ENCODE results near the gene PAPSS2.
A peak's percentile ranks its signal among the peaks of the same experiment; 100 is the strongest.

Gene PAPSS2

GRCh38 chr10:87658858-87659555 is 671 bp upstream of the PAPSS2 start:
- H3K36me3 ChIP-seq (ENCODE audit: control insufficient read depth, insufficient read depth, low read length) = no peaks in the 10 kb centered on the region
- H3K9ac ChIP-seq = no peak overlapping the region
- H3K9me3 ChIP-seq (ENCODE audit: control insufficient read depth, low read length) = no peaks in the 10 kb centered on the region
- H3K4me2 ChIP-seq (ENCODE audit: low read length) = no peak overlapping the region
- H3K79me2 ChIP-seq = no peaks in the 10 kb centered on the region
- peak overlapping the region; percentile 92 for H2AFZ ChIP-seq
- TF ChIP-seq CTCF (IDR thresholded peaks at IDR 0.05) = no peak
- no peak overlapping the region for H3K4me3 ChIP-seq (ENCODE audit: low read depth, low read length)
- no peak overlapping the region for H3K27ac ChIP-seq
- H3K4me1 ChIP-seq = no peaks in the 10 kb centered on the region
- H3K27me3 ChIP-seq (ENCODE audit: control insufficient read depth, insufficient read depth, low read length) = no peaks in the 10 kb centered on the region

GRCh38 chr10:87660484-87661133 is 931 bp downstream of the PAPSS2 start:
- Histone ChIP-seq H3K9ac (no peak overlapping the region), H3K27ac (no peak overlapping the region), H3K36me3 (ENCODE audit: control insufficient read depth, insufficient read depth, low read length) (no peaks in the 10 kb centered on the region), H2AFZ (peak overlapping the region; percentile 92), H3K27me3 (ENCODE audit: control insufficient read depth, insufficient read depth, low read length) (no peaks in the 10 kb centered on the region), H3K79me2 (no peaks in the 10 kb centered on the region), H3K4me3 (ENCODE audit: low read depth, low read length) (peak overlapping the region; percentile 60), H3K4me1 (no peaks in the 10 kb centered on the region), H3K4me2 (ENCODE audit: low read length) (peak overlapping the region; percentile 88), H3K9me3 (ENCODE audit: control insufficient read depth, low read length) (no peaks in the 10 kb centered on the region)
- no peak for TF ChIP-seq CTCF (IDR thresholded peaks at IDR 0.05)

- H3K9me3 ChIP-seq (ENCODE audit: control insufficient read depth, low read length) = no peaks in the 10 kb centered on the region
- H3K36me3 ChIP-seq (ENCODE audit: control insufficient read depth, insufficient read depth, low read length) = no peaks in the 10 kb centered on the region
- H2AFZ ChIP-seq = no peak overlapping the region
- H3K4me2 ChIP-seq (ENCODE audit: low read length) = no peak overlapping the region
- no peaks in the 10 kb centered on the region for H3K27me3 ChIP-seq (ENCODE audit: control insufficient read depth, insufficient read depth, low read length)
- no peaks in the 10 kb centered on the region for H3K79me2 ChIP-seq
- no peak overlapping the region for H3K9ac ChIP-seq
- no peaks in the 10 kb centered on the region for H3K4me1 ChIP-seq
- H3K4me3 ChIP-seq (ENCODE audit: low read depth, low read length) = no peak overlapping the region
- no peak for TF ChIP-seq CTCF (IDR thresholded peaks at IDR 0.05)
- no peak overlapping the region for H3K27ac ChIP-seq
Observed at GRCh38 chr10:87661861-87662785, 2.4 kb downstream of the PAPSS2 start.

- Histone ChIP-seq H3K27me3 (ENCODE audit: control insufficient read depth, insufficient read depth, low read length) (no peaks in the 10 kb centered on the region), H3K9ac (no peak overlapping the region)
- TF ChIP-seq CTCF (IDR thresholded peaks at IDR 0.05) = no peak
Observed at GRCh38 chr10:87664276-87664701, 4.6 kb downstream of the PAPSS2 start.

More at GRCh38 chr10:87664276-87664701, 4.6 kb downstream of the PAPSS2 start:
- no peaks in the 10 kb centered on the region for H3K9me3 ChIP-seq (ENCODE audit: control insufficient read depth, low read length)
- H3K4me3 ChIP-seq (ENCODE audit: low read depth, low read length) = no peak overlapping the region
- no peaks in the 10 kb centered on the region for H3K4me1 ChIP-seq
- no peak overlapping the region for H3K4me2 ChIP-seq (ENCODE audit: low read length)
- no peak overlapping the region for H2AFZ ChIP-seq
- H3K79me2 ChIP-seq = no peaks in the 10 kb centered on the region
- no peaks in the 10 kb centered on the region for H3K36me3 ChIP-seq (ENCODE audit: control insufficient read depth, insufficient read depth, low read length)
- H3K27ac ChIP-seq = no peak overlapping the region

Measured in parathyroid adenoma (tissue), 2 donors.